ENCODE measurements around the gene CRLF3.

GRCh38 chr17:30812218-30813177, 12.0 kb downstream of the CRLF3 start:
- TF ChIP-seq CTCF (IDR thresholded peaks at IDR 0.05) = no peak
- TF ChIP-seq POLR2A (IDR thresholded peaks at IDR 0.05) = no peak
